HEK293 (cell line): ENCODE results near the gene ZNF234.

ENCODE experiments used
- EGR2 ChIP-seq: fragments of 450-650 bp; formaldehyde crosslinking; IDR thresholded peaks from 2 replicates; pipeline ENCODE4 v1.5.1; 2016; ENCODE audit warnings: low read depth, missing biosample characterization, missing genetic modification characterization
- KLF7 ChIP-seq: fragments of 450-650 bp; formaldehyde crosslinking; IDR thresholded peaks from 2 replicates; pipeline ENCODE4 v1.5.1; 2016; ENCODE audit warnings: missing biosample characterization, missing genetic modification characterization, borderline replicate concordance
- PATZ1 ChIP-seq: fragments of 450-650 bp; formaldehyde crosslinking; IDR thresholded peaks from 2 replicates; pipeline ENCODE4 v1.5.1; 2016; ENCODE audit warnings: missing biosample characterization, missing genetic modification characterization
- PRDM1 ChIP-seq: fragments of 450-650 bp; formaldehyde crosslinking; IDR thresholded peaks from 2 replicates; pipeline ENCODE4; 2016; ENCODE audit warnings: missing biosample characterization, missing genetic modification characterization
- RBAK ChIP-seq: fragments of 450-650 bp; formaldehyde crosslinking; IDR thresholded peaks from 2 replicates; pipeline ENCODE4 v1.5.1; 2016; ENCODE audit warnings: missing biosample characterization, missing genetic modification characterization
- REST ChIP-seq: fragments of 450-650 bp; formaldehyde crosslinking; IDR thresholded peaks from 2 replicates; pipeline ENCODE4 v1.5.1; 2016; ENCODE audit warnings: missing biosample characterization, missing genetic modification characterization
- SCRT1 ChIP-seq: fragments of 450-650 bp; formaldehyde crosslinking; IDR thresholded peaks from 2 replicates; pipeline ENCODE4 v1.5.1; 2016; ENCODE audit warnings: missing biosample characterization, missing genetic modification characterization, borderline replicate concordance
- ZBTB6 ChIP-seq: fragments of 450-650 bp; formaldehyde crosslinking; IDR thresholded peaks from 2 replicates; pipeline ENCODE4 v1.5.1; 2017; ENCODE audit warnings: missing biosample characterization, missing genetic modification characterization
- ZNF155 ChIP-seq: fragments of 450-650 bp; formaldehyde crosslinking; IDR thresholded peaks from 2 replicates; pipeline ENCODE4 v1.5.1; 2016; ENCODE audit warnings: missing biosample characterization, missing genetic modification characterization
- ZNF174 ChIP-seq: fragments of 450-650 bp; formaldehyde crosslinking; IDR thresholded peaks from 2 replicates; pipeline ENCODE4 v1.5.0; 2017; ENCODE audit warnings: missing biosample characterization, mild to moderate bottlenecking, missing genetic modification characterization
- ZNF19 ChIP-seq: fragments of 450-650 bp; formaldehyde crosslinking; IDR thresholded peaks from 2 replicates; pipeline ENCODE4; 2016; ENCODE audit warnings: missing biosample characterization, missing genetic modification characterization, low read depth
- ZNF211 ChIP-seq: fragments of 450-650 bp; formaldehyde crosslinking; IDR thresholded peaks from 2 replicates; pipeline ENCODE4 v1.5.1; 2016; ENCODE audit warnings: low read depth, missing biosample characterization, missing genetic modification characterization
- ZNF362 ChIP-seq: fragments of 450-650 bp; formaldehyde crosslinking; IDR thresholded peaks from 2 replicates; pipeline ENCODE4 v1.5.1; 2016; ENCODE audit warnings: missing biosample characterization, missing genetic modification characterization
- ZNF423 ChIP-seq: fragments of 450-650 bp; formaldehyde crosslinking; IDR thresholded peaks from 2 replicates; pipeline ENCODE4 v1.5.1; 2016; ENCODE audit warnings: missing biosample characterization, missing genetic modification characterization
- ZNF513 ChIP-seq: fragments of 450-650 bp; IDR thresholded peaks from 2 replicates; pipeline ENCODE4 v1.5.1; 2018; ENCODE audit warnings: missing biosample characterization, missing genetic modification characterization
- ZNF518A ChIP-seq: fragments of 450-650 bp; formaldehyde crosslinking; conservative IDR thresholded peaks from 2 replicates; pipeline ENCODE4 v1.5.1; 2016; ENCODE audit warnings: low read depth, missing biosample characterization, missing genetic modification characterization
- ZNF529 ChIP-seq: fragments of 450-650 bp; formaldehyde crosslinking; IDR thresholded peaks from 2 replicates; pipeline ENCODE4 v1.5.1; 2017; ENCODE audit warnings: missing genetic modification characterization, missing biosample characterization; ENCODE audit not compliant: insufficient replicate concordance
- ZNF544 ChIP-seq: fragments of 450-650 bp; formaldehyde crosslinking; IDR thresholded peaks from 2 replicates; pipeline ENCODE4 v1.5.0; 2017; ENCODE audit warnings: missing biosample characterization, missing genetic modification characterization
- ZNF580 ChIP-seq: fragments of 450-650 bp; formaldehyde crosslinking; IDR thresholded peaks from 2 replicates; pipeline ENCODE4 v1.5.1; 2016; ENCODE audit warnings: missing biosample characterization, missing genetic modification characterization
- ZNF626 ChIP-seq: fragments of 450-650 bp; sonication (Bioruptor Pico); formaldehyde crosslinking; IDR thresholded peaks from 2 replicates; pipeline ENCODE4 v1.5.1; 2018; ENCODE audit warnings: missing biosample characterization, missing genetic modification characterization, inconsistent platforms
- ZNF704 ChIP-seq: fragments of 450-650 bp; formaldehyde crosslinking; IDR thresholded peaks from 2 replicates; pipeline ENCODE4 v1.5.1; 2016; ENCODE audit warnings: missing biosample characterization, missing genetic modification characterization
- ZNF791 ChIP-seq: fragments of 450-650 bp; formaldehyde crosslinking; IDR thresholded peaks from 2 replicates; pipeline ENCODE4 v1.5.1; 2016; ENCODE audit warnings: missing biosample characterization, missing genetic modification characterization

Gene ZNF234

GRCh38 chr19:44141191-44142058 is at the start of gene ZNF234 (continued):
- peak; percentile 77 for TF ChIP-seq ZNF518A (tag by site-specific recombination)
- no peak for TF ChIP-seq ZNF362 (tag by site-specific recombination)
- TF ChIP-seq EGR2 (tag by site-specific recombination), result peak; percentile 81
- no peak for TF ChIP-seq ZNF211
- TF ChIP-seq ZBTB6 (tag by site-specific recombination), result peak; percentile 25; the same call in 1 of the 2 replicates
- TF ChIP-seq ZNF626, result no peak
- TF ChIP-seq ZNF155 (tag by site-specific recombination), result no peak
- peak; percentile 27; the same call in 1 of the 2 replicates for TF ChIP-seq ZNF423 (tag by site-specific recombination)
- TF ChIP-seq RBAK, result no peak
- peak; percentile 97 for TF ChIP-seq PATZ1 (tag by site-specific recombination)
- TF ChIP-seq ZNF529 (tag by site-specific recombination), result no peak
- no peak for TF ChIP-seq ZNF704 (tag by site-specific recombination)
- no peak for TF ChIP-seq SCRT1 (tag by site-specific recombination)
- TF ChIP-seq ZNF19 (tag by site-specific recombination), result no peak
- no peak; the same call in 1 of the 2 replicates for TF ChIP-seq REST (tag by site-specific recombination)
- TF ChIP-seq PRDM1, result no peak
- TF ChIP-seq ZNF544 (tag by site-specific recombination), result no peak
- TF ChIP-seq ZNF580 (tag by site-specific recombination), result peak; percentile 93
- TF ChIP-seq ZNF513 (tag by site-specific recombination), result peak; percentile 43; the same call in 1 of the 2 replicates
- TF ChIP-seq ZNF791 (tag by site-specific recombination), result no peak
- TF ChIP-seq ZNF174 (tag by site-specific recombination), result no peak; the same call in 1 of the 2 replicates
- TF ChIP-seq KLF7 (tag by site-specific recombination), result peak; percentile 68; the same call in 1 of the 2 replicates
